Mesendoderm (in vitro differentiated cells): ENCODE measurements around the gene NAV2.

Experiments used
- DNase-seq: peaks from one replicate; pipeline ENCODE4 v3.0.0; 2013
- H2AK5ac ChIP-seq: 2 replicates; pipeline ENCODE4 v1.6.1; 2013; ENCODE audit warnings: low read length, inconsistent platforms
- H2BK120ac ChIP-seq: 2 replicates; pipeline ENCODE4 v1.6.1; 2013; ENCODE audit warnings: low read depth, mild to moderate bottlenecking, low read length, moderate library complexity, mixed read lengths
- H2BK15ac ChIP-seq: replicated peaks from 2 replicates; pipeline ENCODE4 v1.6.1; 2013; ENCODE audit warnings: low read depth, mild to moderate bottlenecking, moderate library complexity
- H2BK5ac ChIP-seq: 2 replicates; pipeline ENCODE4 v1.6.1; 2013; ENCODE audit warnings: low read length, inconsistent platforms
- H3K18ac ChIP-seq: 2 replicates; pipeline ENCODE4 v1.6.1; 2013; ENCODE audit warnings: mild to moderate bottlenecking, low read length, mixed read lengths
- H3K23ac ChIP-seq: one replicate; pipeline ENCODE4 v1.6.1; 2013; ENCODE audit warnings: low read length
- H3K27ac ChIP-seq: 2 replicates; pipeline ENCODE4 v1.5.1; 2013; ENCODE audit warnings: low read depth, mild to moderate bottlenecking, inconsistent platforms, low read length, moderate library complexity
- H3K27me3 ChIP-seq: 2 replicates; pipeline ENCODE4 v1.6.1; 2013; ENCODE audit warnings: low read length, control low read depth, mild to moderate bottlenecking, inconsistent platforms; ENCODE audit not compliant: insufficient read depth, poor library complexity
- H3K36me3 ChIP-seq: 2 replicates; pipeline ENCODE4 v1.6.1; 2013; ENCODE audit warnings: low read length, inconsistent platforms; ENCODE audit not compliant: control insufficient read depth, insufficient read depth
- H3K4ac ChIP-seq: one replicate; pipeline ENCODE4 v1.6.1; 2013; ENCODE audit warnings: low read depth, mild to moderate bottlenecking, low read length, moderate library complexity
- H3K4me1 ChIP-seq: 2 replicates; pipeline ENCODE4 v1.6.1; 2013; ENCODE audit warnings: low read depth, low read length, inconsistent platforms; ENCODE audit not compliant: control insufficient read depth
- H3K4me2 ChIP-seq: 2 replicates; pipeline ENCODE4 v1.6.1; 2013; ENCODE audit warnings: low read length
- H3K4me3 ChIP-seq: 2 replicates; pipeline ENCODE4 v1.5.1; 2013; ENCODE audit warnings: mild to moderate bottlenecking, low read length
- H3K56ac ChIP-seq: one replicate; pipeline ENCODE4 v1.6.1; 2013; ENCODE audit warnings: low read length
- H3K79me1 ChIP-seq: 2 replicates; pipeline ENCODE4 v1.6.1; 2013; ENCODE audit warnings: low read length, inconsistent platforms
- H3K79me2 ChIP-seq: 2 replicates; pipeline ENCODE4 v1.6.1; 2013; ENCODE audit warnings: mild to moderate bottlenecking, low read length; ENCODE audit not compliant: control insufficient read depth, insufficient read depth
- H3K9ac ChIP-seq: 2 replicates; pipeline ENCODE4 v1.6.1; 2013; ENCODE audit warnings: low read length, inconsistent platforms
- H4K5ac ChIP-seq: one replicate; pipeline ENCODE4 v1.6.1; 2013; ENCODE audit warnings: low read length
- H4K8ac ChIP-seq: one replicate; pipeline ENCODE4 v1.6.1; 2013; ENCODE audit warnings: low read depth, mild to moderate bottlenecking, control low read depth, low read length, moderate library complexity
- WGBS: extraction: QIAGEN DNeasy Blood & Tissue Kit; methylation state at CpG from one replicate; pipeline ENCODE4 v1.1.7; 2013; ENCODE audit warnings: low lambda C conversion rate, missing lambda C conversion rate; ENCODE audit not compliant: insufficient coverage; ENCODE audit errors: extremely low coverage; 5-methylcytosine and 5-hydroxymethylcytosine counted together

NAV2 gene

GRCh38 chr11:20093775-20094174 lies 381.1 kb downstream of the NAV2 start:
- Histone ChIP-seq H3K79me1 (no peaks in the 10 kb centered on the region), H4K8ac (no peak overlapping the region), H3K4ac (no peak overlapping the region), H3K4me1 (no peaks in the 10 kb centered on the region), H3K18ac (no peak overlapping the region), H2AK5ac (no peak overlapping the region), H3K27me3 (no peaks in the 10 kb centered on the region), H3K23ac (no peak overlapping the region), H3K4me3 (no peak overlapping the region), H3K27ac (no peak overlapping the region), H2BK5ac (no peak overlapping the region), H3K9ac (no peak overlapping the region), H3K79me2 (no peaks in the 10 kb centered on the region), H2BK120ac (no peak overlapping the region), H3K4me2 (no peak overlapping the region), H2BK15ac (no peak overlapping the region), H4K5ac (no peak overlapping the region), H3K36me3 (peaks cover 17% of the 10 kb centered on the region), H3K56ac (no peak overlapping the region)
- WGBS = no CpG with 5 or more reads among the region's 5 CpGs
- DNase-seq = no peak

- Histone ChIP-seq H3K4ac (no peak overlapping the region), H3K79me2 (no peaks in the 10 kb centered on the region), H2BK120ac (no peak overlapping the region), H3K4me1 (no peaks in the 10 kb centered on the region), H3K56ac (no peak overlapping the region), H3K36me3 (peaks cover 17% of the 10 kb centered on the region), H3K23ac (no peak overlapping the region), H3K4me3 (no peak overlapping the region), H3K79me1 (no peaks in the 10 kb centered on the region), H2AK5ac (no peak overlapping the region), H3K27me3 (no peaks in the 10 kb centered on the region), H2BK5ac (no peak overlapping the region), H3K27ac (no peak overlapping the region), H3K18ac (no peak overlapping the region), H4K5ac (no peak overlapping the region), H4K8ac (no peak overlapping the region), H2BK15ac (no peak overlapping the region), H3K4me2 (no peak overlapping the region), H3K9ac (no peak overlapping the region)
- DNase-seq = no peak
- WGBS = no CpG with 5 or more reads among the region's 4 CpGs
These were observed 382.6 kb downstream of the NAV2 start for GRCh38 chr11:20095189-20095588.

GRCh38 chr11:20097319-20098221 lies 384.9 kb downstream of the NAV2 start:
- Histone ChIP-seq H3K23ac (no peak overlapping the region), H3K79me1 (no peaks in the 10 kb centered on the region), H3K4me2 (no peak overlapping the region), H3K9ac (no peak overlapping the region), H3K27ac (no peak overlapping the region), H3K4me1 (no peaks in the 10 kb centered on the region), H3K18ac (no peak overlapping the region), H3K27me3 (no peaks in the 10 kb centered on the region), H2BK15ac (no peak overlapping the region), H3K79me2 (no peaks in the 10 kb centered on the region), H3K4ac (no peak overlapping the region), H2BK5ac (no peak overlapping the region), H2BK120ac (no peak overlapping the region), H3K36me3 (peaks cover 19% of the 10 kb centered on the region), H3K56ac (no peak overlapping the region), H2AK5ac (no peak overlapping the region), H4K5ac (no peak overlapping the region), H4K8ac (no peak overlapping the region), H3K4me3 (no peak overlapping the region)
- DNase-seq = no peak
- no CpG with 5 or more reads among the region's 13 CpGs for WGBS

- no peaks in the 10 kb centered on the region for H3K79me2 ChIP-seq
- H3K79me1 ChIP-seq = no peaks in the 10 kb centered on the region
- H2BK120ac ChIP-seq = no peak overlapping the region
- H3K27ac ChIP-seq = no peak overlapping the region
- H3K4ac ChIP-seq = no peak overlapping the region
- no peak overlapping the region for H4K8ac ChIP-seq
- no peak overlapping the region for H3K23ac ChIP-seq
- no peaks in the 10 kb centered on the region for H3K27me3 ChIP-seq
- H3K4me3 ChIP-seq = no peak overlapping the region
- no peak overlapping the region for H3K18ac ChIP-seq
- H3K56ac ChIP-seq = no peak overlapping the region
- no peak for DNase-seq
- WGBS = no CpG with 5 or more reads among the region's 2 CpGs
- H4K5ac ChIP-seq = no peak overlapping the region
- H3K36me3 ChIP-seq = peaks cover 32% of the 10 kb centered on the region
- H3K9ac ChIP-seq = no peak overlapping the region
- no peaks in the 10 kb centered on the region for H3K4me1 ChIP-seq
- no peak overlapping the region for H2BK15ac ChIP-seq
- no peak overlapping the region for H2AK5ac ChIP-seq
- no peak overlapping the region for H3K4me2 ChIP-seq
- no peak overlapping the region for H2BK5ac ChIP-seq
These were observed 386.9 kb downstream of the NAV2 start for GRCh38 chr11:20099527-20099926.

- DNase-seq = no peak
- Histone ChIP-seq H2AK5ac (no peak overlapping the region), H3K4me2 (no peak overlapping the region), H3K23ac (no peak overlapping the region), H4K8ac (no peak overlapping the region), H2BK5ac (no peak overlapping the region), H3K56ac (no peak overlapping the region), H3K4ac (no peak overlapping the region), H3K79me1 (no peaks in the 10 kb centered on the region), H3K9ac (no peak overlapping the region), H3K27ac (no peak overlapping the region), H2BK120ac (no peak overlapping the region), H3K4me1 (no peaks in the 10 kb centered on the region), H3K4me3 (no peak overlapping the region), H3K79me2 (no peaks in the 10 kb centered on the region), H3K27me3 (no peaks in the 10 kb centered on the region), H3K36me3 (peaks cover 29% of the 10 kb centered on the region), H3K18ac (no peak overlapping the region), H4K5ac (no peak overlapping the region), H2BK15ac (no peak overlapping the region)
- no CpG with 5 or more reads among the region's 5 CpGs for WGBS
These were observed 389.8 kb downstream of the NAV2 start for GRCh38 chr11:20102397-20102796.

- H3K23ac ChIP-seq = no peak overlapping the region
- H4K8ac ChIP-seq = no peak overlapping the region
- no peak overlapping the region for H3K4me2 ChIP-seq
- no peak overlapping the region for H3K4me3 ChIP-seq
- H3K18ac ChIP-seq = no peak overlapping the region
- H2BK5ac ChIP-seq = no peak overlapping the region
- H3K56ac ChIP-seq = no peak overlapping the region
- no peak overlapping the region for H2BK15ac ChIP-seq
- no CpG with 5 or more reads among the region's 7 CpGs for WGBS
- H2BK120ac ChIP-seq = no peak overlapping the region
- H3K4me1 ChIP-seq = no peaks in the 10 kb centered on the region
- H3K9ac ChIP-seq = no peak overlapping the region
- no peaks in the 10 kb centered on the region for H3K79me2 ChIP-seq
- H3K27me3 ChIP-seq = no peaks in the 10 kb centered on the region
- no peak overlapping the region for H3K4ac ChIP-seq
- no peak overlapping the region for H3K27ac ChIP-seq
- peaks cover 30% of the 10 kb centered on the region for H3K36me3 ChIP-seq
- H2AK5ac ChIP-seq = no peak overlapping the region
- DNase-seq = no peak
- no peaks in the 10 kb centered on the region for H3K79me1 ChIP-seq
- H4K5ac ChIP-seq = no peak overlapping the region
These were observed 390.6 kb downstream of the NAV2 start for GRCh38 chr11:20103281-20103680.
